Eye (tissue), 1 donor: ENCODE results near the gene SRD5A1.

Experiments used
- DNase-seq: peaks from one replicate; pipeline ENCODE4 v3.0.0-alpha.2; 2015

Gene SRD5A1

GRCh38 chr5:6692906-6693305, 59.7 kb downstream of the SRD5A1 start:
- DNase-seq: no peak

GRCh38 chr5:6698696-6699095, 65.5 kb downstream of the SRD5A1 start:
- no peak for DNase-seq

GRCh38 chr5:6699357-6699756, 66.1 kb downstream of the SRD5A1 start:
- no peak for DNase-seq

- DNase-seq: no peak
Observed at GRCh38 chr5:6700074-6700684, 66.9 kb downstream of the SRD5A1 start.

- DNase-seq: no peak
Observed at GRCh38 chr5:6700685-6701355, 67.6 kb downstream of the SRD5A1 start.

GRCh38 chr5:6701491-6701890, 68.3 kb downstream of the SRD5A1 start:
- no peak for DNase-seq

GRCh38 chr5:6702633-6703032, 69.4 kb downstream of the SRD5A1 start:
- no peak for DNase-seq

- DNase-seq: no peak
Observed at GRCh38 chr5:6703806-6704205, 70.6 kb downstream of the SRD5A1 start.

- no peak for DNase-seq
Observed at GRCh38 chr5:6704361-6704851, 71.2 kb downstream of the SRD5A1 start.

GRCh38 chr5:6705088-6705487, 71.8 kb downstream of the SRD5A1 start:
- DNase-seq: no peak

GRCh38 chr5:6705959-6706358, 72.7 kb downstream of the SRD5A1 start:
- no peak for DNase-seq

GRCh38 chr5:6707852-6708251, 74.6 kb downstream of the SRD5A1 start:
- no peak for DNase-seq

GRCh38 chr5:6708814-6709213, 75.6 kb downstream of the SRD5A1 start:
- DNase-seq: no peak

- no peak for DNase-seq
Observed at GRCh38 chr5:6710070-6710469, 76.8 kb downstream of the SRD5A1 start.

- no peak for DNase-seq
Observed at GRCh38 chr5:6710551-6711318, 77.5 kb downstream of the SRD5A1 start.

GRCh38 chr5:6711409-6712141, 78.3 kb downstream of the SRD5A1 start:
- no peak for DNase-seq

GRCh38 chr5:6712142-6712576, 78.9 kb downstream of the SRD5A1 start:
- DNase-seq: peak; percentile 80

GRCh38 chr5:6712577-6713273, 79.5 kb downstream of the SRD5A1 start:
- peak; percentile 99 for DNase-seq

GRCh38 chr5:6713274-6714225, 80.3 kb downstream of the SRD5A1 start, which contains the start of gene TENT4A:
Gene TENT4A (plus strand): TSS chr5:6713432. CDS start chr5:6713984, 552 bp downstream.
- peak; percentile 35 for DNase-seq

GRCh38 chr5:6714226-6715041, 81.2 kb downstream of the SRD5A1 start:
- peak; percentile 36 for DNase-seq
